Measurements from ENCODE around the gene LYPD6. TPM values are rescaled to one million over a fixed set of nuclear protein-coding genes. Genes with fewer than 3 reads are reported as not detected.

Gene LYPD6
- polyA plus RNA-seq, 1 of the 3 experiments (the other 2 are of a cell fraction) = 8.1 TPM

GRCh38 chr2:149418065-149418464, 87.7 kb downstream of the LYPD6 start:
- H3K9me3 ChIP-seq = no peaks in the 10 kb centered on the region
- ChIA-PET POLR2A (no interaction called here), CTCF (interaction anchor here (0.9 kb wide), 1 partner anchor 143 kb away, joined by 3 read pairs; no protein-coding TSS in a partner anchor)
- TF ChIP-seq GATA2 (CRISPR knock-in tag; IDR thresholded peaks at IDR 0.05) = no peak
- no peaks in the 10 kb centered on the region for H3K27me3 ChIP-seq (ENCODE audit: insufficient read depth)
- H3K9me2 ChIP-seq = no peaks in the 10 kb centered on the region
- no peaks in the 10 kb centered on the region for H3F3A ChIP-seq (replicated peaks; ENCODE audit: insufficient read depth)
- no peaks in the 10 kb centered on the region for H3K36me3 ChIP-seq (replicated peaks in 1 of 2; ENCODE audit: control insufficient read depth in 1 of 2, insufficient read depth in 2 of 2, low read length in 1 of 2)
- H3K4me3 ChIP-seq (ENCODE audit: low read depth in 2 of 2, low read length in 1 of 2) = no peak overlapping the region
- no peak overlapping the region for H3K4me2 ChIP-seq
- H2AFZ ChIP-seq (ENCODE audit: low read depth) = no peak overlapping the region
- no peak for DNase-seq
- H3K9ac ChIP-seq = no peak overlapping the region
- H3K79me2 ChIP-seq (ENCODE audit: insufficient read depth) = no peaks in the 10 kb centered on the region
- 80% methylated on average over 5 of the region's 5 CpGs for WGBS (ENCODE audit: low lambda C conversion rate)
- H3K27ac ChIP-seq (ENCODE audit: low read depth in 2 of 2, low read length in 1 of 2) = no peak overlapping the region
- no peaks in the 10 kb centered on the region for H4K20me1 ChIP-seq (ENCODE audit: insufficient read depth)
- peaks cover 0 to 2% of the 10 kb centered on the region in 2 experiments; a peak in 2 of 4 replicates for H3K4me1 ChIP-seq (ENCODE audit: control insufficient read depth in 1 of 2, insufficient read depth in 2 of 2, low read depth in 1 of 2, low read length in 1 of 2)

- TF ChIP-seq JUND (IDR thresholded peaks at IDR 0.05) = no peak
- Histone ChIP-seq H3K9me3 (no peaks in the 10 kb centered on the region), H3K9me2 (no peaks in the 10 kb centered on the region), H3K27ac (ENCODE audit: low read depth in 2 of 2, low read length in 1 of 2) (no peak overlapping the region), H4K20me1 (ENCODE audit: insufficient read depth) (no peaks in the 10 kb centered on the region), H3K36me3 (replicated peaks in 1 of 2; ENCODE audit: control insufficient read depth in 1 of 2, insufficient read depth in 2 of 2, low read length in 1 of 2) (no peaks in the 10 kb centered on the region), H3K4me1 (ENCODE audit: control insufficient read depth in 1 of 2, insufficient read depth in 2 of 2, low read depth in 1 of 2, low read length in 1 of 2) (peaks cover 0 to 2% of the 10 kb centered on the region in 2 experiments; a peak in 2 of 4 replicates), H2AFZ (ENCODE audit: low read depth) (no peak overlapping the region), H3K9ac (no peak overlapping the region), H3K27me3 (ENCODE audit: insufficient read depth) (no peaks in the 10 kb centered on the region), H3K4me3 (ENCODE audit: low read depth in 2 of 2, low read length in 1 of 2) (no peak overlapping the region), H3K79me2 (ENCODE audit: insufficient read depth) (no peaks in the 10 kb centered on the region), H3K4me2 (no peak overlapping the region), H3F3A (replicated peaks; ENCODE audit: insufficient read depth) (no peaks in the 10 kb centered on the region)
- POLR2A ChIA-PET = no interaction called here
- WGBS (ENCODE audit: low lambda C conversion rate) = 89% methylated on average over 12 of the region's 13 CpGs
- no peak for DNase-seq
- CTCF ChIA-PET = no interaction called here
These were observed 89.9 kb downstream of the LYPD6 start for GRCh38 chr2:149420053-149420963.

DNA sequence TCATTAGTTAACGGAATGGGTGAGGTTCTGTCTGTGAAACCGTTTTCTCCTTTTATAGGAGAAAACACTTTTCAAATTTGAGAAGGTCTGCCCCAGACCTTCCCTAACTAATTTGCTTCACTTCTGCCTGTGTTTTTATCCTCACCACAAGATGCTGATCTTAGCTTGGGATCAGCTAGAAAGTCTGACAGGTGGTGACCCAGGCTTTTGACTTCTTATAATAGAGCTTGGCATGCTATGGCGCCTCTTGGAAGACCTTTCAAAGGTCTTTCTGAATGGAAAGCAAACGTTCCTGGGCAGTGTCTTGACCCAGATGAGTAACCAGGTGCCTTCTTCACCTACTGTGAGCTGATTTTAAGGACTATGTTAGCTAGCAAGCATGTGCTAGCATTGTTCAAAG, 91.4 kb downstream of the LYPD6 start:
- H3K27ac ChIP-seq (ENCODE audit: low read depth in 2 of 2, low read length in 1 of 2) = no peak overlapping the region
- H3K79me2 ChIP-seq (ENCODE audit: insufficient read depth) = no peaks in the 10 kb centered on the region
- no peak for TF ChIP-seq FOXM1 (IDR thresholded peaks at IDR 0.05; ENCODE audit: low read depth)
- TF ChIP-seq RCOR1 (IDR thresholded peaks at IDR 0.05; ENCODE audit: low read length) = no peak
- no peak for TF ChIP-seq PBX3 (IDR thresholded peaks at IDR 0.05)
- no peak for TF ChIP-seq ZBTB33 (IDR thresholded peaks at IDR 0.05; ENCODE audit: borderline replicate concordance, low read depth)
- TF ChIP-seq USF2 (IDR thresholded peaks at IDR 0.05; ENCODE audit: borderline replicate concordance, low read depth, low read length) = no peak
- H3K9me3 ChIP-seq = no peaks in the 10 kb centered on the region
- H3K4me2 ChIP-seq = no peak overlapping the region
- H3K4me1 ChIP-seq (ENCODE audit: control insufficient read depth in 1 of 2, insufficient read depth in 2 of 2, low read depth in 1 of 2, low read length in 1 of 2) = peaks cover 0 to 2% of the 10 kb centered on the region in 2 experiments; a peak in 2 of 4 replicates
- POLR2A ChIA-PET = no interaction called here
- H4K20me1 ChIP-seq (ENCODE audit: insufficient read depth) = no peaks in the 10 kb centered on the region
- no peak overlapping the region for H2AFZ ChIP-seq (ENCODE audit: low read depth)
- no peaks in the 10 kb centered on the region for H3K36me3 ChIP-seq (replicated peaks in 1 of 2; ENCODE audit: control insufficient read depth in 1 of 2, insufficient read depth in 2 of 2, low read length in 1 of 2)
- no peak overlapping the region for H3K9ac ChIP-seq
- no peak overlapping the region for H3K4me3 ChIP-seq (ENCODE audit: low read depth in 2 of 2, low read length in 1 of 2)
- H3K27me3 ChIP-seq (ENCODE audit: insufficient read depth) = no peaks in the 10 kb centered on the region
- WGBS (ENCODE audit: low lambda C conversion rate) = 74% methylated on average over 4 of the region's 4 CpGs
- H3F3A ChIP-seq (replicated peaks; ENCODE audit: insufficient read depth) = no peaks in the 10 kb centered on the region
- no peaks in the 10 kb centered on the region for H3K9me2 ChIP-seq
- no peak for DNase-seq
- CTCF ChIA-PET = no interaction called here
